LNCaP clone FGC (cell line): Measurements from ENCODE around the gene MAPK9.

Source experiments
- DNase-seq: peaks from one replicate; pipeline ENCODE4 v3.0.0-alpha.2; 2011; ENCODE audit warnings: low read depth
- H3K4me3 ChIP-seq: 2 replicates; pipeline ENCODE4 v1.5.1; 2011; ENCODE audit warnings: mild to moderate bottlenecking, low read depth, low read length, control low read depth
- CTCF ChIP-seq: IDR thresholded peaks from 2 replicates; pipeline ENCODE4 v1.5.1; 2012; ENCODE audit warnings: mild to moderate bottlenecking; ENCODE audit not compliant: control insufficient read depth, insufficient read depth; ENCODE audit errors: extremely low read depth

The MAPK9 gene

GRCh38 chr5:180291943-180292831 is at the start of gene MAPK9:
Gene MAPK9, minus strand, starts transcription at chr5:180292083. Its CDS starts 11,522 bp downstream, at chr5:180280561.
- no peak for TF ChIP-seq CTCF
- no peak for DNase-seq
- H3K4me3 ChIP-seq, result peak within 1 kb of the TSS; percentile 78

- no peak for TF ChIP-seq CTCF
- no peak for DNase-seq
- no peak overlapping the region for H3K4me3 ChIP-seq
These were observed 49.7 kb upstream of the MAPK9 start for GRCh38 chr5:180341595-180341994.

GRCh38 chr5:180340856-180341255 is 49.0 kb upstream of the MAPK9 start:
- no peak for TF ChIP-seq CTCF
- no peak for DNase-seq
- no peak overlapping the region for H3K4me3 ChIP-seq

GRCh38 chr5:180339583-180340183 is 47.8 kb upstream of the MAPK9 start:
- no peak for TF ChIP-seq CTCF
- no peak for DNase-seq
- H3K4me3 ChIP-seq, result no peak overlapping the region

- H3K4me3 ChIP-seq, result no peak overlapping the region
- DNase-seq, result no peak
- TF ChIP-seq CTCF, result no peak
These were observed 46.3 kb upstream of the MAPK9 start for GRCh38 chr5:180338001-180338707.

- TF ChIP-seq CTCF, result no peak
These were observed 44.5 kb upstream of the MAPK9 start for GRCh38 chr5:180336234-180337020.

More at GRCh38 chr5:180336234-180337020, 44.5 kb upstream of the MAPK9 start:
- DNase-seq, result no peak
- H3K4me3 ChIP-seq, result no peak overlapping the region
